HL-60/S4 treated with phorbol 12-myristate 13-acetate at 8.2 ng/mL for 4 days and 3 days (cell line): ENCODE data around the gene FTMT.
"Not testable (repeated sequence)": the region's sequence is repeated elsewhere in the genome, so short reads cannot be mapped to it uniquely, and the experiment has no call there.

ENCODE experiments used
- in situ Hi-C: fragments of 300-500 bp; cut with MboI; formaldehyde crosslinking; loops from 2 replicates; pipeline ENCODE4 v1.15.0; 2022; ENCODE audit warnings: low sequenced_read_pairs

Gene FTMT

DNA sequence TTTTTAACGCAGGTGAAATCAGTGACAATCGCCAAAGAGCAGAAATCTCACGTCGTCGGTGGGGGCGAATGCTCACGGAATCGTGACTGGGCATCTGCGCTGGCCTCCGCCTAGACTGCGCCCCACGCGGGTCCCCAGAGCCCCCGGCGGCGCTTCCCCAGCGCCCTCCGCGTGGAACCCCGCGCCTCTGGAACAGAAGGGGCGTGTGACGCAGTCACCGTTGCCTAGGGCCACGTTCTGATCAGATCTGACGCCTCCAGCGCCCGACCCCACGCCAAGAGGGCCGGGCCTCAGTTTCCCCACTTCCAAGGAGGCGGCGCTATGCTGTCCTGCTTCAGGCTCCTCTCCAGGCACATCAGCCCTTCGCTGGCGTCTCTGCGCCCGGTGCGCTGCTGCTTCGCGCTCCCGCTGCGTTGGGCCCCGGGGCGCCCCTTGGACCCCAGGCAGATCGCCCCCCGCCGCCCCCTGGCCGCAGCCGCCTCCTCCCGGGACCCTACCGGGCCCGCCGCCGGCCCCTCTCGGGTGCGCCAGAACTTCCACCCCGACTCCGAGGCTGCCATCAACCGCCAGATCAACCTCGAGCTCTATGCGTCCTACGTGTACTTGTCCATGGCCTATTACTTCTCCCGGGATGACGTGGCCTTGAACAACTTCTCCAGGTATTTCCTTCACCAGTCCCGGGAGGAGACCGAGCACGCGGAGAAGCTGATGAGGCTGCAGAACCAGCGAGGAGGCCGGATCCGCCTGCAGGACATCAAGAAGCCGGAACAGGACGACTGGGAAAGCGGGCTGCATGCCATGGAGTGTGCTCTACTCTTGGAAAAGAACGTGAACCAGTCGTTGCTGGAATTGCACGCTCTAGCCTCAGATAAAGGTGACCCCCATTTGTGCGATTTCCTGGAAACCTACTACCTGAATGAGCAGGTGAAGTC lies at the start of gene FTMT:
Gene FTMT (plus strand): TSS at position 240 of the 932 bp plus-strand sequence. CDS start 82 bp downstream, at position 322.
- in situ Hi-C loops = no loop called here

DNA sequence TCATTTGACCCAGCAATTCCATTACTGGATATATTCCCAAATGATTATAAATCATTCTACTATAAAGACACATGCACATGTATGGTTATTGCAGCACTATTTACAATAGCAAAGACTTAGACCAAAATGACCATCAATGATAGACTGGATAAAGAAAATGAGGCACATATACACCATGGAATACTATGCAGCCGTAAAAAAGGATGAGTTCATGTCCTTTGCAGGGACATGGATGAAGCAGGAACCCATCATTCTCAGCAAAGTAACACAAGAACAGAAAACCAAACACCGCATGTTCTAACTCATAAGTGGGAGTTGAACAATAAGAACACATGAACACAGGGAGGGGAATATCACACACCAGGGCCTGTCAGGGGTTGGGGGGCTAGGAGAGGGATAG lies 46.4 kb upstream of the FTMT start:
- in situ Hi-C loops = not testable (repeated sequence)

DNA sequence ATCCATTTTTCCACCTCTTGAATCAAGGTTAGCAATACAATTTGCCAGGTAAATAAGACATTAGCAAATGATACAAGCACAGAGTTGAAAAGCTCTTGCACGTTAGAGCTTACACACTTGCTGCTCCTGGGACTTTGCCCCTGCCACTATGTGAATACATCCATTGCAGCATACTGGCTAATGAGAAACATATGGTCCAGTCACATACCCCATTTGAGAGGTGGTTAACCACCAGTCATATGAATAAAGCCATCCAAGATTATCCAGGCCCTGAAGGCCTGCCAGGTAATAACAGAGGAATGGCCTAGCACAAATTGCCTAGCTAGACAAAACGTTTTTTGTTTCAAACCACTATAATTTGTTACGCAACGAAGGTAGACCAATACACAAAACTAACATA lies 45.8 kb upstream of the FTMT start:
- in situ Hi-C loops = no loop called here

DNA sequence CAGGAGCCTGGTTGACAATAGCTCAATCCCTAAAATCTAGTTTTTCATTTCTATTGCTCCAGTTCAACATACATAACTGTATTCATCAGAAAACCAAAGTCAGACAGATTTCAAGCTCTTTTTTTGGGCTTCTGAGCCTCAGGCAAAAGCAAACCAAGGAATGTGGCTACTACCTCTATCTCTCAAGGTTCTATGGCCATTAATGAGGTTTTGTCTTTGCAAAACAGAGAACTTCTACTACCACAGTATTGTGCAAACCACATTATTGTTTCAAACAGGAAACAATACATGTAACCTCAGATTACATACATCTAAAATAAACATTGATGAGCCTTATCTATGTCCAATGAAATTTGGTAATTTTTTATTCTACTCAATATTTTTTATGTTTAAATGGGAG lies 35.5 kb upstream of the FTMT start:
- in situ Hi-C loops = no loop called here

DNA sequence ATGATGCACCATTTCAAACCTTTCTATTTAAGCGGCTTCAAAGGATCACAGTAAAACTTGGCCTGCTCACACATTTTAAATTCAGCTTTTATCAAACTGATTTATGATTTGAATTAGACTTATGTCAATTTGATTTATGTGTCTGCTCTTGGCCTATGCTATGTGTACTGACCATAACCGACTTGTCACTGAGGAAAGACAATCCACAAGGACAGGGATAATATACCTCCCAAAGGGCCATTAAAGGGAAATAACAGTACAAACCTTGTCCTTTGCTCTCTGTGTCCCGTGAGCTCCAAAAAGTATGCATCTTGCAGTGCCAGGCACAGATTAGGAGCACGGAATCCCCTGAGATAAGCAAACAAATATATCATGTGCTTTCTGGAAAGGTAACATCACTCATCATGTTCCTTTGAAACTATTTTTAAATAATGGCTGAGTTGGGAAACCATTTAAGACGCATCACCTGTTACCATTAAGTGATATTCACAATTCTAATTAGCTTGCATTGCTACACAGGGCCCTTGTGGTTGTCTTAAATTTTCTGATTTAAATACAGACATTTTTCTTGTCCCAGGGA lies 31.9 kb upstream of the FTMT start:
- in situ Hi-C loops = no loop called here

DNA sequence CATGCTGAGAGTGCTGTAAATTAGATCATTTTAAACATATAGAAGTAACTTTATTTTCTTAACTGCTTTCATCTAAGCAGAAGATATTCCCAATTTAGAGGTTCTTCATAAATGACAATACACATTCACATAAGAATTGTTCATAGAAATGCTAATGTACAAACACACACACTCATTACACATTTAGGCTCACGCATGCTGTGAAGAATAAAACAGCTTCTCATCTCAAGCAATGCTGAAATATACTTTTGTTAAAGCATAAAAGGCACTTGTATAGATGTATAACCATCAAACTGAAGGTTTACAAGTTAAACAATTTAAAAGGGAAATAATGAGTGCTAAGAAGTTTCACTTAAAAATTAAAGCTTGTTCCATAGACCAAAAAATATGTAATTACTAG lies 18.1 kb upstream of the FTMT start:
- in situ Hi-C loops = no loop called here

DNA sequence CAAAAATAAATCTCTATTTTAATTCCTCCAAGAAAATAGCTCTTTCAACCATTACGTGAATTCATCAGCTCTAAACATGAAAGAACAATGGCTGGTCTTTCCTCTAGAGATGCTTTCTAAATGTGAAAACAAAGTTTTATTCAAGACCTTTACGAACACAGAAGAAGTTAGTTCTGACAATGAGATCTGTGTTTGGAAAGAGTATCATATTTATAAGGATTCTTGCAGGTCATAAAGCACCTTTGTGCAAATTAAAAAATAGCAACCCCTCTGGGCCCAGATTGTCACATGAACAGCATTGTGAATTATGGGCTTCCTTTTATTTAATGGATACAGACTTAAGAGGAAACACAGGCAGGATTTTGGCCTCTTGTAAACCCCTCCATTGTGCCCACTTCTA lies 17.7 kb upstream of the FTMT start:
- in situ Hi-C loops = no loop called here

DNA sequence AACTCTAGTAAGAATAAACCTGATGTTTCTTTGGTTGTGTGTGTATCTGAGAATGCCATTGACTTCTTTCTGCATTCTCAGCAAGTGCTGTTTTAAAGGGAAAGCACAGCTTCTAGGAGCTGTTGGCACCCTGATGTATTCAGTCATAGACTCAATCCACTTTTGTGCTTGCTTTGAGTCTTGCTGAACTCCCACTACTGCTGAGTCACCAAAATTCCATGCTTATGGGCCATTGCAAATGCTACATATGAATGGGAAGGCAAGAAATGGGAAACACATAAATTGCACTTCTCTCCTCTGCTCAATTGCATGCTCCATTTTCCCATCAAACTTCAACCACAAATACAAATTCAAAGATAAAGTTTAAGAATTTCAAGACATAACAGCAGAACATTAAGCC lies 9.8 kb upstream of the FTMT start:
- in situ Hi-C loops = no loop called here

DNA sequence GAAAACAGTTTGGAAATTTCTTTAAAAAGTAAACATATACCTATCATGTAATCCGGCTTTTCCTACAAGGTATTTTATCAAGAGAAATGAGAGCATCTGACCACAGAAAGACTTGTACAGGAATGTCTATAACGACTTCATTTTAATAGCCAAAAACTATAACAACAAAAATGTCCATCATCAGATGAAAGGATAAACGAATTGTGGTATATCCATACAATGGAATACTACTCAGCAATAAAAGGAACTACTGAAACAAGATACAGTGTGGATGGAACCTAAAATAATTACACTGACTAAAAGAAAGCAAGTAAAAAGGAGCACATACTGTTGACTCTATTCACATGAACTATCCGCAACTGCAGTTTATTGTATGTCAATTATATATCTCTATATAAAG lies 1.4 kb upstream of the FTMT start:
- in situ Hi-C loops = no loop called here

DNA sequence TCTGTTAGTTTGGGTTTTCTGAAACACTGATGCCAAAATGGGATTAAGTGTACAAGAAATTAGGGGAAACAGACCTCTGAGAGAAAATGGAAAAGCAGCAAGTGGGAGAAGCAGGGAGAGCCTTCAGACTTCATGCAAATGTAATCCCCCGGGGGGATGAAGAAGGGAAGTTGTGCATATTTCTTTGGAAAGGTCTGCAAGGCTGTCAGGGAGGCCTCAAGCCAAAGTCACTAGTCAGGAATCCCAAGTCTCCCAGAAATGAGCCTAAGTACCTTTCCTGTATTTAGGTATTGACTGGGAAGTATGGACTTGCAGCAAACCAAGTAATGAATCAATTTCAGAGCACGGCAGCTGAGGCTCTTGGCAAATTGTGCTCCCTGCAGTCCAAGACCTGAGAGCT lies 2.2 kb downstream of the FTMT start:
- in situ Hi-C loops = no loop called here

DNA sequence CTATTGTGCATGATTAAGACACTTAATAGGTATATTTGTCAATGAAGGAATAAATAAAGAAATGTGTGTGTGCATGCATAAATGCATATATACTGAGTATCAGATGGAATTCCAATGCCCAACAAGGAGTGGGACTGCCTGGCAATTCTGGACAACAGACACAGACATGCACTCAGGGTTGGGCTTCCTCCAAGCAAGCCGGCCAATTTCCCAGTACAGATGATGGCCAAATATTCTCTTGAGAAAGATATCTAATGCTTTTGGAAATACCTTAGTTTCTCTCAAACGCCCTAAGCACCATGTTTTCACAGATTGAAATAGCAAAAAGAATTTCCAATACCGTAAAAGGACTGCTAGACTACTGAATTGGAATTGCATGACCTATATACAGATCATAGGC lies 11.1 kb downstream of the FTMT start:
- in situ Hi-C loops = no loop called here

DNA sequence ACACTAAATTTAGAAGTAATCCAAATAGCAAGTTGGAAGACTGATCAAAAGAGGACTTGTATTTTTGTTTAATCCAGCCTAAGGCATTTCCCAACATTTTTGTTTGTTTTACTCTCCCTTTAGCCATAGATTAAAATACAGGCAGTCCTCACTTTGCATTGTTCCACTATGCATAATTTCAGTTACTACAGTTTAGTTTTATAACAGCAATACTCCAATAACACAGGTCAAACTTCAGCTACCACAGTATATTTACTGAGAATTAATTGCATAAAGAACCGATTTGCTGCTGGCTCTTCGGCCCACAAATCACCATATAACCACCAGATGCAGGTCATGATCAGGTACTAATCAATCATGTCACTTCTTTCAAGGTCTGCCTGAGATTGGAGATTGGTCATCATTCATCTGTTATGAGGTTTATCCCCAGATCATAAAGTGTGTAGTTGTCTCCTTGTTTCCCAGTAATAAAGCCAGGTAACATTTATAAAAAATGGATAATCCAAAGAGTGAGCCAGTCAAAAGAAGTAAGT lies 12.1 kb downstream of the FTMT start:
- in situ Hi-C loops = no loop called here

DNA sequence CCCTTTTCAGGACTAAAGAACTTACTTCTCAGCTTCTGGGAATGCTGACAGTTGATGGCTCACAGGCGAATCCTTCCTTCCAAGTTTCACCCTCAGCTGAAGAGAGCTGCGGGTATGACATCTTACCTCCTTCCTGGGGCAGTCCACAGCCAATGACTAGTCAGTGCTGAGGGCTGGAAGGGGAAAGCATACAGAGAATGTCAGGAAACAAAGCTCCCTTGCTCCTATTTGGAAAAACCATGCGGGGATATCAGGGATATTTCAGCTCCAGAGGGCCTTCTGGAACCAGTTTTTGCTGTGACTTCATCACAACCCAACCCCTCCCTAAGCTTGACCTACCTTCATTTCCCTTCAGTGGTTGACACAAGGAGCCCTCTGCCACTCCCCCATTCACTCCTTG lies 15.7 kb downstream of the FTMT start:
- in situ Hi-C loops = no loop called here

DNA sequence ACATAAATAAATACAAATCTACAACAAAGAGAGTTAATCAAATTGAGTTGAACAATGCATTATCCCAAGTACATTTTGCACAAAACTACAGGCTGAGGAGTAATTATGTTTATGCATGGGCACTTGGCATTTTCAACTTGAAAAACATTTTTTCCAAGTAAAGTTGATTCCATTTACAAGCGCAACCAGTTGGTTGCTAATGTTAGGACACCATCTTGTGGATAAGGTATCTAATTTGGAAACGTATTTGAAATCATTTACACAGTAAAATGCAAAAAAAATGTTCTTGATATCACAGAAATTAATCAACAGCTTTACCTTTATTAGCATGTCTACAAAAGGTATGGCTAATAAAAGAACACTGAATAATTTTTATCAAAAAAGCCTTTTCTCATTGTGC lies 18.8 kb downstream of the FTMT start:
- in situ Hi-C loops = no loop called here

DNA sequence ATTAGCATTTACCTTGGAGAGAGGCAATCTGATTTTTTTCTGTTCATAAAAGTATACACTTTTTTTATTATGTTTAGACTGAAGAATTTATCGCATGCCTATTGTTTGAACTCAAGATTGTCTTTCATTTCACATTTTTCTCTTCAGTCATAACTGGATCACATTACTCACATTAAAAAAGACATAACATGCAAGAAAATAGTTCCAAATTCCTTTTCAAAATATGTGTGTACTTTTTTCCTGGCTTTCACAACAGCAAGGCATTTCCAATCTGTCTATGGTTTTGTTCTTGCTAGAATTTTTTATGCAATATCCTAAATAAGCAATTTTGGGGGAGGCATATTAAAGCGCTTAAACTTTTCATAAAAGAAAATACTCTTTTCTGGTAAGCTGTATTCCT lies 21.2 kb downstream of the FTMT start:
- in situ Hi-C loops = no loop called here

DNA sequence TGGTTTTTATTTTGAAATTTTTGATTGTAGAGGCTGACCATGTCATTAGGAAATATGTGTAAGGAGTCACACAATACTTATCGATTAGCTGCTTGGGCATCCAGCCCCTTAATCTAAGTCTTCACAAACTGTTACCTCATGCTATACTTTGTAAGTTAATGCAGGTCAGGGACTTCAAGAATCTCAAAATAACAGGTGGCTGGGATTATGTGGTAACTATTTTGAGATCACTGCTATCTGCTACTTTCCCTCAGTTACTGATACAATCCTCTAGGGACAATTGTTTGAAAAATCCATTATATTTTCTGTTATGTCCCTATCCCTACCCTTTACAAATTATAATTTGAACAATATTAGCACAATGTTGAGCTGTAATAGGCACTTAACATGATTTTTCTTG lies 21.7 kb downstream of the FTMT start:
- in situ Hi-C loops = no loop called here

DNA sequence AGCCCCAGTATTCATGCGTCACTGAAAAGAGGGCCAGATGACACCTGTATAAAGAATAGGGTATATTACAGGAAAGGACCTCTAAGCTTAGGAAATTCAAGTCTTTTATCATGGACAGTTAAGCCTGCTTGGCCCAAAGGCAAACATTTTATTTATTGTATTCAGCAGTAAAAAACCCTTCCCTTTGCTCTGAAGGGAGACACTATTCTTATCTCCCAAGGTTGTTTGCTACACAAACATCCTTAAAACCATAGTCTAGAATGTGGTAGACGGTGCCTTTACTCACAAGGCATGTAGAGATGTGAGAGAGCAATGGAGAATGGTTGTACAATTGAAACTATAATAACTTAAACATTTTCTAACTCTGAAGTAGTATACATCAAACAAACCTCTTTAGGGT lies 33.9 kb downstream of the FTMT start:
- in situ Hi-C loops = no loop called here

DNA sequence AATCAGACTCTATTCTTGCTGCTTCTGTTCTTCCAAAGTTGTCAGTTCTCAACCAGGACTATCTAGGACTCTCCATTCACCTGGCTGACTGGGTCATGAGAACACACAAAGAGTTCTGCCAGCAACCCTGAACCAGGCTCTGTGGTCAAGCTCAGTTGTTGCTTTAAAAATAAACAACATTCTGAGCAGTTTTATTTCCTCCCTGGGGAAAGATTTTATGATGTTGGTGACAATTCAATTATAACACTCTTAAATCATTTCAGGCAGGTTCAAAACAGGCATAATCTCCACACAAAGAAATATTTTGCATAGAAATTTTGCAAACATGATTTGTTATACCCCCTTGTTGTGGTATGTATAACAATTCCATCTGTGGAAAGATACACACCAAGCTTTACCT lies 36.0 kb downstream of the FTMT start:
- in situ Hi-C loops = no loop called here

DNA sequence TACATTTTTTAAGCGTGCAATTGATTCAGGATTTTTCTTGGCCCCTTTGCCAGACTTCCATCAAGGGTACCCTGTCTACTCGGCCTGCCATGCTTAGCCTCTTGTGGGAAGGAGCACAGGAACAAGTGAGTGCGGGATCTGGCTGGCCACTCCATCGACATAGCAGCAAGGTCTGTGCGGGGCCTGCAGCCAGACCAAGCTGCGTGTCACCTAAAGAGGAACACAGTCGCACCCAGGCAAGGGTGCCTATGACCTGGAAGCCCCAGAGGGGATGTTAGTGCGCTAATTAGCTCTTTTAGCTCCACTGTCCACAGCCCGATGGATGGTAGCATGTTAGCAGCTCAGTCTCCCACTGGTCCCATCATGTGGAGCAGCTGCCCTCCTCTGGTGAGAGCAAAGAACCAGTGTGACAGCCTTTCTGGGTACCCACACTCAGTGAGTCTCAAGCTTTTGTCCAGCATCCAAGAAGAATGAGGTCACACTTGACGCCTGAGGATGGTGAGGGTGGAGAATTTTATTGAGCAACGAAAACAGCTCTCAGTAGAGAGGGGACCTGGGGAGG lies 38.7 kb downstream of the FTMT start:
- in situ Hi-C loops = no loop called here

DNA sequence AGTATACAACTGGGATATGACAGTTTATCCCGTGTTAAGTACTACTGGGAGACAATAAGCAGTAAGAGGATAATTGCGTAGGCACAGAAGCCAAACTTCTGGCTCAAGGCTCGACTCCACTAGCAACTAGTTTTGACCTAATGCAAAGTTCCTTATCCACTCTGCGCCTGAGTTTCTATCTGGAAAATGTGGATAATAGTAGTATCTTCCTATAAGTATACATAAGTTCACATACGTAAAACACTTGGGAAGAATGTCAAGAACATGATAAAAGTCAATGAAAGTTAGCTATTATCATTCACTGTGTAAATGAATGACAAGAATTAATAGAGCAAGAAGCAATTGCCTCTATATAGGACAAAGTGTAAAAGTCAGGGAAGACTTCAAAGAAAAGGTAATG lies 45.7 kb downstream of the FTMT start:
- in situ Hi-C loops = no loop called here

DNA sequence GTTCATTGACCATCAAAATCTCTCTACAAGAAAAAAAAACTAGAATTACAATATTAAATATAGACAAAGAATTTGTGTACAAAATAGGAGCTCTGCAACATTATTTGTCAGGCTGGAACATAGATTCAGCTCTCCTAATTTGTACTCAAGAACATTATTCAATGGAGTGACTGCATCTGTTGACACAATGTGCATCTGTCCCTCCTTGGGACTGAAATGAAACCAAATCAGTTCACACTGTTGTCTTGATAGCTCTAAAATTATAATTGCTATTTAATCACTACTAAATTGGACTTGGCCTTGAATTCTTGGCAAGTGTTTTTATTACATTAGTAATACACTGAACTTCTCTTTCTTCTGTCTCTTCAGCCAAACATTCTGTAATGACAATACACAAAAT lies 47.7 kb downstream of the FTMT start:
- in situ Hi-C loops = no loop called here
